ENCODE measurements around the gene CTBP1.

The CTBP1 gene

GRCh38 chr4:1245481-1246051 lies 3.4 kb downstream of the CTBP1 start:
- ChIA-PET POLR2A (no interaction called here), CTCF (no interaction called here)
- no peak overlapping the region for H3K4me3 ChIP-seq (ENCODE audit: low read depth, low read length)
- TF ChIP-seq CTCF (IDR thresholded peaks at IDR 0.05; ENCODE audit: insufficient read depth, low read length, missing control alignments) = no peak
- DNase-seq (ENCODE audit: low read depth, low spot score) = no peak

GRCh38 chr4:1244978-1245471 lies 3.9 kb downstream of the CTBP1 start:
- no peak overlapping the region for H3K4me3 ChIP-seq (ENCODE audit: low read depth, low read length)
- ChIA-PET CTCF (interaction anchor here (0.8 to 1.0 kb wide), 2 partner anchors 11 to 79 kb away, joined by 3 to 5 read pairs; no protein-coding TSS in a partner anchor), POLR2A (no interaction called here)
- DNase-seq (ENCODE audit: low read depth, low spot score) = no peak
- TF ChIP-seq CTCF (IDR thresholded peaks at IDR 0.05; ENCODE audit: insufficient read depth, low read length, missing control alignments) = no peak

- ChIA-PET CTCF (interaction anchor here (0.8 to 1.0 kb wide), 2 partner anchors 10 to 78 kb away, joined by 3 to 5 read pairs; no protein-coding TSS in a partner anchor), POLR2A (no interaction called here)
- no peak for DNase-seq (ENCODE audit: low read depth, low spot score)
- no peak overlapping the region for H3K4me3 ChIP-seq (ENCODE audit: low read depth, low read length)
- TF ChIP-seq CTCF (IDR thresholded peaks at IDR 0.05; ENCODE audit: insufficient read depth, low read length, missing control alignments) = no peak
These were observed 4.6 kb downstream of the CTBP1 start for GRCh38 chr4:1244081-1244977.

GRCh38 chr4:1243451-1244080 lies 5.4 kb downstream of the CTBP1 start:
- no peak for TF ChIP-seq CTCF (IDR thresholded peaks at IDR 0.05; ENCODE audit: insufficient read depth, low read length, missing control alignments)
- no peak overlapping the region for H3K4me3 ChIP-seq (ENCODE audit: low read depth, low read length)
- no peak for DNase-seq (ENCODE audit: low read depth, low spot score)
- ChIA-PET CTCF (no interaction called here), POLR2A (no interaction called here)

- H3K4me3 ChIP-seq (ENCODE audit: low read depth, low read length) = no peak overlapping the region
- no peak for DNase-seq (ENCODE audit: low read depth, low spot score)
- CTCF ChIA-PET = no interaction called here
- POLR2A ChIA-PET = no interaction called here
- TF ChIP-seq CTCF (IDR thresholded peaks at IDR 0.05; ENCODE audit: insufficient read depth, low read length, missing control alignments) = no peak
These were observed 6.2 kb downstream of the CTBP1 start for GRCh38 chr4:1242506-1243450.
